IMR-90 (cell line): ENCODE results near the gene SYT17. TPM values are rescaled to one million over a fixed set of nuclear protein-coding genes. Genes with fewer than 3 reads are reported as not detected.

Source experiments
- ATAC-seq: fragments of 200-7000 bp; cut with Tn5 transposase; 2 replicates; pipeline ENCODE4 v1.9.1; 2020; ENCODE audit warnings: low read depth, mild to moderate bottlenecking, moderate library complexity
- BruUV-seq: library from RNA; stranded (reverse); fragments of 400-500 nt; replicated peaks from 2 replicates; lab custom pipeline; 2021; lab: Mats Ljungman, UMichigan
- CTCF ChIA-PET: fragments of 300-600 bp; formaldehyde crosslinking; extraction: SDS; loops from one replicate; lab custom pipeline; 2021; ENCODE audit warnings: antibody characterized with exemption; lab: Yijun Ruan, JAX
- POLR2A ChIA-PET: fragments of 300-600 bp; sonication (Branson Sonifier 250); formaldehyde crosslinking; loops from one replicate; lab custom pipeline; 2022; ENCODE audit warnings: antibody characterized with exemption; ENCODE audit not compliant: unreplicated experiment; lab: Charles Lee
- DNase-seq: peaks from one replicate; pipeline ENCODE4 v3.0.0; 2013
- H2AFZ ChIP-seq: replicated peaks from 2 replicates; pipeline ENCODE3; 2013; ENCODE audit warnings: low read length, mild to moderate bottlenecking; ENCODE audit not compliant: poor library complexity
- H2AK5ac ChIP-seq: 2 replicates; pipeline ENCODE4 v1.6.1; 2013; ENCODE audit warnings: low read depth, low read length, inconsistent platforms
- H2AK9ac ChIP-seq: replicated peaks from 2 replicates; pipeline ENCODE3; 2013; ENCODE audit warnings: mild to moderate bottlenecking, low read depth, low read length, moderate library complexity; ENCODE audit not compliant: poor library complexity
- H2BK120ac ChIP-seq: 2 replicates; pipeline ENCODE4 v1.6.1; 2013; ENCODE audit warnings: low read depth, low read length, inconsistent platforms
- H2BK15ac ChIP-seq: 3 replicates; pipeline ENCODE4 v1.6.1; 2013; ENCODE audit warnings: low read depth, low read length, inconsistent platforms
- H2BK20ac ChIP-seq: 2 replicates; pipeline ENCODE4 v1.6.1; 2013; ENCODE audit warnings: low read depth, mild to moderate bottlenecking, inconsistent platforms, low read length, moderate library complexity
- H2BK5ac ChIP-seq: 2 replicates; pipeline ENCODE4 v1.6.1; 2013; ENCODE audit warnings: mild to moderate bottlenecking, low read depth, low read length, inconsistent platforms; ENCODE audit not compliant: poor library complexity, severe bottlenecking
- H3K14ac ChIP-seq: replicated peaks from 2 replicates; pipeline ENCODE4 v1.6.1; 2013; ENCODE audit warnings: low read depth, low read length, inconsistent platforms
- H3K18ac ChIP-seq: 2 replicates; pipeline ENCODE4 v1.6.1; 2013; ENCODE audit warnings: low read depth, low read length, control low read depth
- H3K23ac ChIP-seq: 2 replicates; pipeline ENCODE4 v1.6.1; 2013; ENCODE audit warnings: low read depth, low read length, inconsistent platforms
- H3K27ac ChIP-seq: 2 replicates; pipeline ENCODE4 v1.5.1; 2013; ENCODE audit warnings: mild to moderate bottlenecking, control low read depth, low read length; ENCODE audit not compliant: insufficient read depth
- H3K27me3 ChIP-seq: 2 replicates; pipeline ENCODE4 v1.6.1; 2013; ENCODE audit warnings: low read length; ENCODE audit not compliant: control insufficient read depth, insufficient read depth
- H3K36me3 ChIP-seq: 2 replicates; pipeline ENCODE4 v1.6.1; 2013; ENCODE audit warnings: low read length, mixed read lengths; ENCODE audit not compliant: control insufficient read depth, insufficient read depth
- H3K4ac ChIP-seq: 2 replicates; pipeline ENCODE4 v1.6.1; 2013; ENCODE audit warnings: low read depth, low read length, inconsistent platforms
- H3K4me1 ChIP-seq: 2 replicates; pipeline ENCODE4 v1.6.1; 2013; ENCODE audit warnings: low read length, mixed read lengths; ENCODE audit not compliant: control insufficient read depth, insufficient read depth
- H3K4me2 ChIP-seq: 2 replicates; pipeline ENCODE4 v1.6.1; 2013; ENCODE audit warnings: low read depth, mild to moderate bottlenecking, control low read depth, low read length, moderate library complexity
- H3K4me3 ChIP-seq: 2 replicates; pipeline ENCODE4 v1.5.1; 2013; ENCODE audit warnings: low read depth, mild to moderate bottlenecking, control low read depth, low read length, moderate library complexity; ENCODE audit not compliant: insufficient read depth
- H3K56ac ChIP-seq: 2 replicates; pipeline ENCODE4 v1.6.1; 2013; ENCODE audit warnings: low read length, inconsistent platforms; ENCODE audit not compliant: insufficient read depth; ENCODE audit errors: extremely low read depth
- H3K79me1 ChIP-seq, 2 experiments: 2 replicates each; pipeline ENCODE4 v1.6.1; 2013; ENCODE audit warnings: low read length in 2 of 2, inconsistent platforms in 1 of 2, low read depth in 1 of 2
- H3K9ac ChIP-seq: 2 replicates; pipeline ENCODE4 v1.6.1; 2013; ENCODE audit warnings: low read depth, low read length, control low read depth
- H3K9me1 ChIP-seq: 2 replicates; pipeline ENCODE4 v1.6.1; 2013; ENCODE audit warnings: low read length, inconsistent platforms; ENCODE audit not compliant: insufficient read depth
- H3K9me3 ChIP-seq: 2 replicates; pipeline ENCODE4 v1.6.1; 2013; ENCODE audit warnings: low read length; ENCODE audit not compliant: control insufficient read depth, insufficient read depth
- H4K20me1 ChIP-seq: 2 replicates; pipeline ENCODE4 v1.6.1; 2013; ENCODE audit warnings: low read length, inconsistent platforms; ENCODE audit not compliant: insufficient read depth
- H4K5ac ChIP-seq: 2 replicates; pipeline ENCODE4 v1.6.1; 2013; ENCODE audit warnings: mild to moderate bottlenecking, low read depth, low read length, control low read depth
- H4K8ac ChIP-seq, 2 experiments: 2 replicates each; pipeline ENCODE4 v1.6.1; 2013; ENCODE audit warnings: low read depth in 2 of 2, low read length in 2 of 2, control low read depth in 1 of 2, inconsistent platforms in 1 of 2
- H4K91ac ChIP-seq: 2 replicates; pipeline ENCODE4 v1.6.1; 2013; ENCODE audit warnings: low read depth, low read length, inconsistent platforms; ENCODE audit not compliant: insufficient read depth
- BHLHE40 ChIP-seq: fragments of 150-350 bp; IDR thresholded peaks from 2 replicates; pipeline ENCODE4 v1.6.1; 2016; ENCODE audit warnings: mild to moderate bottlenecking, low read depth, low read length
- CEBPB ChIP-seq: IDR thresholded peaks from 2 replicates; pipeline ENCODE4 v1.6.1; 2012; ENCODE audit warnings: low read depth, low read length, improper control_type of control experiment
- CHD1 ChIP-seq: IDR thresholded peaks from 2 replicates; pipeline ENCODE4 v1.6.1; 2012; ENCODE audit warnings: low read depth, low read length, improper control_type of control experiment
- MAZ ChIP-seq: IDR thresholded peaks from 2 replicates; pipeline ENCODE4 v1.6.1; 2012; ENCODE audit warnings: low read depth, mild to moderate bottlenecking, low read length, improper control_type of control experiment, moderate library complexity, borderline replicate concordance
- POLR2A ChIP-seq: IDR thresholded peaks from 2 replicates; pipeline ENCODE4 v1.6.1; 2012; ENCODE audit warnings: mild to moderate bottlenecking, low read depth, low read length
- RAD21 ChIP-seq: IDR thresholded peaks from 2 replicates; pipeline ENCODE4 v1.6.1; 2012; ENCODE audit warnings: low read length, improper control_type of control experiment
- WGBS, 2 experiments: methylation state at CpG; one replicate each; pipeline versions ENCODE4 v1.1.5 to v1.1.7; 2013; ENCODE audit warnings: missing lambda C conversion rate in 2 of 2; ENCODE audit not compliant: insufficient read length in 1 of 2; ENCODE audit errors: extremely low coverage in 2 of 2; 5-methylcytosine and 5-hydroxymethylcytosine counted together
- dilution Hi-C: fragments of 300-500 bp; cut with HindIII; formaldehyde crosslinking; loops from one replicate; pipeline ENCODE4 v1.14.3; 2018; ENCODE audit warnings: low sequenced_read_pairs; ENCODE audit not compliant: unreplicated experiment
- in situ Hi-C: fragments of 300-500 bp; cut with MboI; formaldehyde crosslinking; loops from 3 replicates; pipeline ENCODE4 v1.14.3; 2019; ENCODE audit warnings: low sequenced_read_pairs, inconsistent platforms, mixed read lengths
- intact Hi-C: fragments of 100-400 bp; cut with micrococcal nuclease; formaldehyde crosslinking; loops from 2 replicates; pipeline ENCODE4 v1.10.0; 2022
- polyA plus RNA-seq, 3 experiments: library from polyadenylated mRNA; depleted of rRNA; stranded (reverse); fragments of >200 nt; gene quantifications; 2 replicates each; pipeline ENCODE4 v1.2.3, GENCODE V29; 2012; ENCODE audit warnings: low replicate concordance in 1 of 3
- total RNA-seq: library from RNA; depleted of rRNA; stranded (reverse); fragments of >200 nt; gene quantifications from 2 replicates; pipeline ENCODE4 v1.2.3, GENCODE V29; 2012

SYT17 gene
- total and polyA plus RNA-seq, 2 of the 4 experiments (the other 2 are of a cell fraction) = not detected

GRCh38 chr16:19138601-19139000, 29.4 kb upstream of the SYT17 start:
- dilution Hi-C loops = no loop called here
- no peak overlapping the region for H3K23ac ChIP-seq
- H3K27me3 ChIP-seq = no peaks in the 10 kb centered on the region
- no peak overlapping the region for H2BK5ac ChIP-seq
- H3K9me3 ChIP-seq = no peaks in the 10 kb centered on the region
- DNase-seq (peak; percentile 89), ATAC-seq (peak; percentile 76)
- no peak overlapping the region for H4K91ac ChIP-seq
- no peak overlapping the region for H4K5ac ChIP-seq
- H2AK9ac ChIP-seq = no peak overlapping the region
- 0 out of 4 replicates have a peak overlapping the region, but pooled peaks of 1 of the 2 experiments have one; percentile 11 for H4K8ac ChIP-seq
- intact Hi-C loops = no loop called here
- BruUV-seq = no TSS peak
- no peak overlapping the region for H3K14ac ChIP-seq
- ChIA-PET CTCF (interaction anchor here (0.8 to 1.1 kb wide), 2 partner anchors 24 to 41 kb away, joined by 3 to 5 read pairs; no protein-coding TSS in a partner anchor), POLR2A (no interaction called here)
- TF ChIP-seq CHD1 (no peak), BHLHE40 (peak; percentile 96), MAZ (peak; percentile 36; the same call in 1 of the 2 replicates), RAD21 (no peak), CEBPB (peak; percentile 65), POLR2A (no peak)
- H3K9ac ChIP-seq = no peak overlapping the region
- H2BK120ac ChIP-seq = 0 out of 2 replicates have a peak overlapping the region, but pooled peaks have one; percentile 24
- H3K79me1 ChIP-seq = peaks cover 0 to 9% of the 10 kb centered on the region in 2 experiments; a peak in 3 of 4 replicates
- no peak overlapping the region for H3K18ac ChIP-seq
- 0% methylated on average over 1 of the region's 4 CpGs; no CpG with 5 or more reads in 1 of the 2 experiments for WGBS, 2 experiments
- no peaks in the 10 kb centered on the region for H3K36me3 ChIP-seq
- H3K4me1 ChIP-seq = peaks cover 29% of the 10 kb centered on the region
- H2AFZ ChIP-seq = peak overlapping the region; percentile 74
- no peak overlapping the region for H3K4me3 ChIP-seq
- H2AK5ac ChIP-seq = no peak overlapping the region
- H2BK20ac ChIP-seq = no peak overlapping the region
- in situ Hi-C loops = no loop called here
- H3K27ac ChIP-seq = peak overlapping the region; percentile 55; the same call in 1 of the 2 replicates
- H3K56ac ChIP-seq = no peak overlapping the region
- no peak overlapping the region for H3K4me2 ChIP-seq
- H4K20me1 ChIP-seq = no peaks in the 10 kb centered on the region
- H3K4ac ChIP-seq = peak overlapping the region; percentile 4; the same call in 1 of the 2 replicates
- H2BK15ac ChIP-seq = no peak overlapping the region
- H3K9me1 ChIP-seq = peaks cover 15% of the 10 kb centered on the region
